Activated CD4-positive, alpha-beta T cell treated with anti-CD3 and anti-CD28 coated beads, Interleukin-10, Interleukin-2, amounts not matched to agents 100 ng/mL and 50 ng/mL, durations not matched to agents 16 hours and 8 hours (primary cell): ENCODE data around the gene ZBTB7A.

ENCODE experiments used
- DNase-seq: peaks from one replicate; pipeline ENCODE4 v3.0.0-alpha.2; 2020

ZBTB7A gene

DNA sequence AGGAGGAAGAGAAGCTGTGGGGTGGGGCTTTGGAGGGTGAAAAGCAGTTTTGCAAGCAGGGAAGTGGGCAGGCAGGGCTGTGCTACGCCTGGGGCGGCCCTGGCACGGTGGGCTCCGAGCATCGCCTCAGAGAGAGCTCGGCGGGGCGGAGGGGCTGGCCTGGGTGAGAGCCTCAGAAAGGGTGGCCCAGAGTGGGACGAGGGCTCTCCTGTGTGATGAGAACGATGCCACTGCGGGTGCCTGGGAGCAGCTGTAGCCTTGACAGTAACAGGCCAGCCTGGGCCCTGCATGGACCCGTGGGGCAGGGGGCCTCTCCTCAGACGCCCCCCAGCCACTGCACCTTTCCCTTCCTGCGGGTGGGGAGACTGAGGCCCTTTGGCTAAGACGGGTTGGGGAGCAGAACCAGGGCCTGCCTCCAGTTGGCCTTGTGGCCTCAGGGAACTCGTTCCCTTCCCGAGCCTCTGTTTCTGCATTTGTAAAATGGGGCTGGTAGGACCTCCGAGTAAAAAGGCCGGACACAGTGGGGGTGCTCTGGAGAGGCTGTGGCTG, 31.6 kb downstream of the ZBTB7A start:
- DNase-seq = no peak

DNA sequence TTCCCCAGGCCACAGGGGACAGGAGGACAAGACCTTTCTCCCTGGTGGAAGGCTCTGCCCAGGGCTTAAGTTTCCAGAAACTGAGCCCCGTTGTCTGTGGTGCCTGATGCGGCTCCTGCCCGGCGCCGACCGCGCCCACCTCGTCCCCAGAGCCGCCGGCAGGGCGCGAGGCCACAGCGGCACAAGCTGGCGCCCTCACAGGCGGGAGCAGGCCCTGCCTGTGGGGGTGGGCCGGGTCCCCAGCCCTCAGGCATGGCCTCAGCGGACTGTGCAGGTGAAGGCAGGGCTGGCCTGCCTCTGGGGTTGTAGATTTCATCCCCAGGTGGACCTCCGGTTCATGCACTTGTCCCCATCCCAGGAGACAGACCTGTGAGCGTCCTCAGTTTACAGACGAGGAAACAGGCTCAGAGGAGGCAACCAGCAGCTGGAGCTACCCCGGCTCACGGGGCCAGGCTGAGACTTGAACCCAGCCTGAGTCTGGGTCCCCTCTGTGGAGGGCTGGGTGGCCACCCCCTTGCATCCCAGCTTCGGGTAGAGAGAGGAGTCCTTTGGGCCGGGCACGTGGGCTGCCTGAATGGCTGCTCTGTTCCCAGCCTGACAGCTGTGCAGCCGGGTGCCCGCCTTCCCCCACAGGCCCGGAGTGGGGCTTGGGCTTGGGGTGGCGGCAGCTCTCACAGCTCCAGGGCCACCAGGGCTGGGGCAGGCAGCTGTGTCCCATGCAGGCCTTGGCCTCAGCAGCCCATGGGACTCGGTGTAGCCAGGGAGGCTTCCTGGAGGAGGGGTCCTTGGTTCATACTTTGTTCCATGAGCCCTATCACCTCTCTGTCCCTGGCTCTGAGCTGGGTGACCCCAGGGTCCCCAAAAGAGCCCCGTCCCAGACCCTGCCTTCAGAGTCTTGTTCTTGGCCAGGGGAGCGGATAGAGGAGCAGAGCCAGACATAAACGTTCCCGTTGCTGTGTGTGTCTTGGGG, 32.4 kb downstream of the ZBTB7A start:
- no peak for DNase-seq

DNA sequence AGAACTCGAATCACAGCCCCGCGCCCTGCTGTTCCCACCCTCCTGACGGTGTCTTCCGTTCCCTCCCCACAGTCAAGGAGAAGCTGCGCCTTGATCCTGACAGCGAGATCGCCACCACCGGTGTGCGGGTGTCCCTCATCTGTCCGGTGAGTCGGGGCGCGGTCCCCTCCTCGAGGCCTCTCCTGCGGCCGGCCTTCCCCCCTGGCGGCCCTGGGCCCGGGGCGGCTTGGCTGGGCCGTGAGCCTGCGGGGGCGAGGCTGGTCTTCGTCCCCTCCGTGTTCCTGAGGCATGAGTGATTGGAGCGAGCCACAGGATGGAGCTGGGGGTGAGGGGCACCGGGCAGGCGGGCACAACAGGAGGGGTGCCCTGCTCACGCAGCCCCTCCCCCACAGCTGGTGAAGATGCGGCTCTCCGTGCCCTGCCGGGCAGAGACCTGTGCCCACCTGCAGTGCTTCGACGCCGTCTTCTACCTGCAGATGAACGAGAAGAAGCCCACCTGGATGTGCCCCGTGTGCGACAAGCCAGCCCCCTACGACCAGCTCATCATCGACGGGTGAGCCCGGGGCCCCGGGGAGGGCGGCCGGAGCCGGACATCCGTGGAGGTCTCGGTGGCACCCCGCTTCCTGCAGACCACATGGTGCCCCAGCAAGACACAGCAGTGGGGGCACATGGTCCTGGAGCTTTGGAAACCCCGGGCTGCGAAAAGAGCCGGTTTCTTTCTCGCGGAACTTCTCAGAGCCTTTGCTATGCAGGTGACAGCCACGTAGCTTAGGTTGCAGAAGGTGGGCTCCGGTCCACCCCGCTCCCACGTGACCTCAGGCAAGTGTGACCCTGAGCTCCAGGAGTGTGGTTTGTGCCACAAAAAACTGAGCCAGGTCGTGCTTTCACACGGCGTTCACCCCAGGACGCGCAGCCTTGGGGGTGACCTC, 33.4 kb downstream of the ZBTB7A start:
- DNase-seq = no peak

DNA sequence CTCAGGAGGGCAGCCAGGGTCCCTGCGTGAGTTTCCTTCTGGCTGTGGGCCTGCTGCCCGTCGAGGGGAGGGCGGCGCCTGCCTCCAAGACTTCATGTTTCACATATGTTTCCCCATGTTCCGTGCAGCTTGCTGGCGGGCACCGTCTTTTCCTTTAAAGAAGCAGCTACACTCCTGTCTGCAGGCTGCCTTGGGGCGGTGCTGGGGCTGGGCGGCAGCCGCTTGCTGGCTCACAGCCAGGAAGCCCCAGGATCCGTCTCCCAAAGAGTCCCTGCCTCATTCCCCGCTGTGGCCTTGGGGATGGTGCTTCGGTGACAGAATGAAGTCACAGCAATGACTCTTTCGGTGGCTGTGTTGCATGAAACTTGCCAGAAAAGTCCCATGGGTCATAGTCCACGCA, 34.3 kb downstream of the ZBTB7A start:
- DNase-seq = no peak

DNA sequence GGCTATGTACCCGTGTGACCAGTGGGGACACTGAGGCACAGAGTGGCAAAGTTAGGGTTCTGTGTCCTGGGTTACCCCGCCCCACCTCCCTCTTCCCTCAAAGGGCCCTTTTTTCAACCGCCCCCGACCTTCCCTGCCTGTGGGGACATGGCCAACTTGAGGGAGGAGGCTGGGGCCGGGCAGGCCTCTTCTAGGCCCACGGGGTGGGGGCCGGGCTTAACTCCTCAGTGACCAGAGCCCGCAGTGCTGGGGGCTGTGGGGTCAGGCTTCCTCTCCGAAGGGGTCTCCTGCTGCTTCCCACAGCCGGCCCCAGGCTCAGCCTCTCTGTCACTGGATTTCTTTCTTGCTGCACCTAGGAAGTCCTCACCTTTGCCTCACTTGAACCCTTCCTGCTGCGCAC, 35.3 kb downstream of the ZBTB7A start:
- DNase-seq = no peak

DNA sequence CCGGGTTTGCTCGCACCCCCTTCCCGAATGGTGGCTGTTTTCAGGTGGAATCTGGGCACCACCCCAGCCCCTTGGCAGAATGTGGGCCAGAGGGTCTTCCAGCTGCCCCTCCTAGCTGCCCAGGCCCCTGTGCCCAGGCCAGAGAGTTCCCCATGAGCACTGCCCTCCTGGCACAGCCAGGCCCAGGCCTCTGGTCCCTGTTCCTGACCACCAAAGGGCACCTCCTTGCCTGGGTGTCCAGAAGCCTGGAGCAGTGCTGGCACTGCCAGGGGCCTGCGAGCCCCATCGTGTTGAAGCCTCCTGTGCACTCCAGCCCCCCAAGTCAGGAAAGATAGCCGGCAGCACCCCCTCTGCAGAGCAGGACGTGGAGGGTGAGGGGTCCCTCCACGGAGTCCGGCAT, 35.7 kb downstream of the ZBTB7A start:
- no peak for DNase-seq

DNA sequence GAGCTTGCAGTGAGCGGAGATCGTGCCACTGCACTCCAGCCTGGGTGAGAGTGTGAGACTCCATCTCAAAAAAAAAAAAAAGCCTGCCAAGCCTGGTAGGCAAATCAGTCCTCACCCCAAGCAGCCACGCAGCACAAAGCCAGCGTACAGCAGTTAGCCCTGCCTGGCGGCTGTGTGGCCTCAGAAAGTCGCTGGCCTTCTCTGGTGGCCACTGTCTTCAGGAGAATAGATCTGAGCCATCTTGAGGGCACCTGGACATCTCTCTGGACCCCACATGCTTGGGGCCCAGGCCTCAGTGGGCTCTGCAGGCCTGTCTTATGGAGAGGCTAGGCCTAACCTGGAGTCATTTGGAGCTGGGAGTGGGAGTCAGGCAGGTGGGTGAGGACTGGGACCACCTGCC, 36.1 kb downstream of the ZBTB7A start:
- no peak for DNase-seq

DNA sequence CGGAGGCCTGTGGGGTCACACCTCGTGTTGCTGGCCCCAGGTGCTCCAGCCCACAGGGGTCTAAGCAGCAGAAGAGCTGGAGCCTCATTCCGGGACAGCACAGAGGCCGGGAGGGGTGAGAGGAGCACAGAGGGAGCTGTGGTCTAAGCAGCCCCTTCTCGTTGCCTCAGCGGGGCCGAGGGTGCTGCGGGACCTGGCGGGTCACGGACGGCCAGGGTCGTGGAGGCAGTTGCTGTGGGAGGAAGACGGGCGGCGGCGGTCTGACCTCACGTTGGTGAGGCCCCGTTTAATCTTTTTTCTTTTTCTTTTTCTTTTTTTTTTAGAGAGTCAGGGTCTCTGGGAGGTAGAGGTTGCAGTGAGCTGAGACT, 37.5 kb downstream of the ZBTB7A start:
- DNase-seq = no peak

DNA sequence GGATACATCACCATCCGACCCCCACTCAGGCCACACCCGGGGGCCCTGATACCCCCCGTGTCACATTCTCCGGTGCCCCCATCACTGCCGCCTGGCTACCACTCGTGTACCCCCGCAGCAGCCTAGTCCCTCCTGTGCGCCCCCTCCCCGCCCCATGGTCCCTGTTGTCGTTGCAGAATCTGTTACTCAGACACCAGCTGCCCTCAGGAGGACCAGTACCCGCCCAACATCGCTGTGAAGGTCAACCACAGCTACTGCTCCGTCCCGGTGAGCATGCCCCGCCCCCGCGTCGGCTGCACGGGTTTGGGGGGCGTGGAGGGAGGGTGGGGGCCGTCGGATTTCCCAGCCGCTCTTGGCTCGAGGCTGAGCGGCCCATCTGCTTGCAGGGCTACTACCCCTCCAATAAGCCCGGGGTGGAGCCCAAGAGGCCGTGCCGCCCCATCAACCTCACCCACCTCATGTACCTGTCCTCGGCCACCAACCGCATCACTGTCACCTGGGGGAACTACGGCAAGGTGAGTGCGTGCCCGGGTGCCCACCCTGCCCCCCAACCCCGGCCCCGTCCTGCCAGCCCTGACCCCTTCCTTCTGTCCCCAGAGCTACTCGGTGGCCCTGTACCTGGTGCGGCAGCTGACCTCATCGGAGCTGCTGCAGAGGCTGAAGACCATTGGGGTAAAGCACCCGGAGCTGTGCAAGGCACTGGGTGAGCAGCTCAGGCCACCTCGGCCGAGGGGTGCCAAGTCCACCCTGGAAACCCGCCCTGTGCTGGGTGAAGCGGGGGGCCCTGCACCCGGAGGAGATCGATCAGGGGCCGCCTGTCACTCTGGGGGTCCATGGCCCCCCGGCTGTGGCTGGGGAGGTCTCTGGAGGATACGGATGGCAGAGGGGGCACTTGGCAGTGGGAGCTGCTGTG, 38.1 kb downstream of the ZBTB7A start:
- DNase-seq = no peak

DNA sequence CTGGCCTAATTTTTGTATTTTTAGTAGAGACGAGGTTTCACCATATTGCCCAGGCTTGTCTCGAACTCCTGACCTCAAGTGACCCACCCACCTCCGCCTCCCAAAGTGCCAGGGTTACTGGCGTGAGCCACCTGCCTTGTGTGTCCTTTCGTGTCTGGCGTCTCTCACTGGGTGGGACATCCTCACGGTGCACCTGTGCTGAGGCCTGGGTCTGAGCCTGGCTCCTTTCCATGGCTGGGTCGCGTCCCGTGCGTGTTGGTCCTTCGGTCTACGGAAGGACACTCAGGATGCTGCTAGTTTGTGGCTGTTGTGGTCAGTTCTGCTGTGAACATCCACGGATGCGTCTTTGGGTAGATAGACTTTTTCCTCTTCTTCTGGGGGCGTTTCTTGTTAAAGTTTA, 39.6 kb downstream of the ZBTB7A start:
- DNase-seq = no peak

DNA sequence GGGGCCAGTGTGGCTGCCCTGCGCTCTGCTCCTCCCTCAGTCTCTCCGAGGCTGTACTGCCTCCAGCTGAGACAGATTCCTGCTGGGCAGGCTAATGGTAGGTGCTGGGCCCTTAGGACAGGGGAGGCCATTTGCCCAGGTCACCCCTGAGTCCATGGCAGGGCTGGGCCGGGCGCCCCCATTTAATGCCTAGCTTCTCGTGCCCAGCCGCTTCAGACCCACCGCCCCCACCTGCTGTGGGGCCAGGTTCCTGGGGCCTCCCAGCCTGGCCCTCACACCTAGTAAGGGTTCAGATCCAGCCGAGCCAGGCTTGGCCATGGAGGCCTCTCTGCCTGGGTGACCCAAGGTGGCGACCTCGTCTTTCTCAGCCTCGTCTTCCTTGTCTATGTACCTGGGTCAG, 41.4 kb downstream of the ZBTB7A start:
- no peak for DNase-seq

DNA sequence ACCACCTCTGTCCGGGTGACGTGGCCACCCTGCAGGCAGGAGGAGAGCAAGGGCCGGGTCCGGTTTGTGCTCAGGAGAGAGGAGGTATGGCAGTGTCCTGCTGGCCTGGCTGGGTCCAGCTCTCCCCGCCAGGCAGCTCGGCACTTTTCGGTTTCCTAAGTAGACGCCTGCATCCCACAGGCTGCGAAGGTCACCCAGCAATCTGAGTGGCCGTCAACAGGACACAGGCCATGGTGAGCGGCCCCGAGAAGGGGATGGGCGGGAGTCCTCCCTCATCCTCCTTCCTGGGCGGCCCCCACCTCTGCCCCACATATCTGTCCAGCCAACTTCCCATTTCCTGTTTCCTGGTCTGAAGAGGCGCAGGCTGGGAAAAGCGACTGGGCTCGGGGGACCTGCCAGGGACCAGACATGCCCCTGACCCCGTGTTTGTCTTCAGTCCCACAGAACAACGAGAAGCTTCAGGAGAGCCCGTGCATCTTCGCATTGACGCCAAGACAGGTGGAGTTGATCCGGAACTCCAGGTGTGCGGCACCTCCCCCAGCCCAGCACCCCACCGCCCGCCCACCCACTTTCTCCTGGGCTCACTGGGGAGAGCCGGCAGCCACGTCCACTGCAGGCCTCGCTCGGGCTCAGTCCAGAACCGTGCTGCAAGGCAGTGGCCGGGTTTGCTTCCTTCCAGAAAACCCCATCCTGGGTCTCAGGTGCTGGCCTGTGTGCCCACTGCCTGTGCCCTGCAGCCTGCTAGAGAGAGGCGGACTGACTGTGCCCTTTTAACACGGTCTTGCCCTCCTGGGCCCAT, 42.9 kb downstream of the ZBTB7A start:
- no peak for DNase-seq

DNA sequence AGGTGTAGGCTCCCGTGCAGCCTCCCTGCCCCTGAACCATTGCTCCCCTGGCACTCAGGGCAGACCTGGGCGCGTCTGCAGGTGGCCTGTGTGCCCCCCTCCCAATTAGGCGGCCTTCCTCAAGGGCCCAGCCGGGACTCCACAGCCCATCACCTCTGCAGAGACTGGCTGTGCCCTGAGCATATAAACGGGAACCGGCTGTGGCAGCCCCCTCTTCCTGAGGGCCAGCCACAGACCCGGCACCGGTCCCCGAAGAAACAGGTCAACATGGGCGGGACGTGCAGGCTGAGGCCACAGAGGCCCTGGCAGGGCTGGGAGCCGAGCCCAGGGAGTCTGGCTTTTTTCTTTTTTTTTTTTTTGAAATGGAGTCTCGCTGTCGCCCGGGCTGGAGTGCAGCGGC, 47.1 kb downstream of the ZBTB7A start:
- DNase-seq = no peak

DNA sequence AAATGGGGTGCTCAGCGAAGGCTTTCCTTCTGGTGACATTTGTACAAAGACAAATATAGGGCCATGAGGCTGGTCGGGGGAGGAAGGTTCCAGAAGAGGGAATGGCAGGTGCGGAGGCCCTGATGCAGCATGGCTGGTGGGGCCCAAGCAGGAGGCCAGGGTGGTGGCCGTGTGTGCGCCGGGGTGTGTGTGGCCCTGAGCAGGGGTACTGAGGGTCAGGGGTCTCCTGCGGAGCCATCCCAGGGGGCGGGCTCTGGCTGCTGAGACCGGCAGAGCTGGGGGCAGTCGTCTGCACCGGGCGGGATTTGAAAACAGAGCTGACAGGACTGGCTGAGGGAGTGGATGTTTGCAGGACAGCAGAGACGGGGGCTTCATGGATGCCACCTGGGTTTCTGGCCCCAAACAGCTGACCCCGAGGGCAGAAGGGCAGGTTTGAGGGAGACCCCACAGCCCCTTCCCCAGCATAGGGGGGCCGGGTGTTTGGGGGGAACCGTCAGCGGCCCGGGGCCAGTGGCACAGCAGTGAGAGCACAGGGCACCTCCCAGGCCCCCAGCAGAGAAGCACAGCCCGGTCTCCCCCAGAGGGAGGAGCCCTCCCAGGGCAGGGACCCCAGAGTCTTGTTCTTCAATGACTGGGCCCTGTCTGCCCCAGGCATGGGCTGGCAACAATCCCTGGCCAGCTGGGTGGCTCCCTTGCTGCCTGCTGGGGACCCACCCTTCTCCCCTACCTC, 47.8 kb downstream of the ZBTB7A start:
- DNase-seq = no peak

DNA sequence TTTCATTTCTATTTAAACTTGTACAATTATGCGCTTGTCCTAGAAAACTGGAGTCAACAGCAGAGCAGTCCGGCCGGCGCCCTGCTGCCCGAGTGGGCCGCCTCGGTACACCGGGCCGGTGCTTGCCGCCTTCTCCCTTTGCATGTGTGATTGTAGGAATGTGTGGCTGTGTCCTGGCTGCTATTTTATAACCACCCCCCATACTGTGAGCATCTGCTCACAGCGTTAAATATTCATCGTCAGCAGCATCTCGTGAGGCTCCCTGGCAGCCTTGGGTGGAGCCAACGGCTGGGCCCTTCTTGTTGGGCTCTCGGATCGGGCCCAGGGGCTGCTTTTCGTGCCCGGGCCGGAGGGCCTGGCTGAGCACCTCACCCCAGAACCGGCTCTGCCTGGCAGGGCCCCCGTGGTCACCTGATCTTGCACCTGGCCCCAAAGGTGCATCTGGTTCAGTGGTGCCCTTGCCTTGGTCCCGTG, 48.5 kb downstream of the ZBTB7A start:
- DNase-seq = no peak

DNA sequence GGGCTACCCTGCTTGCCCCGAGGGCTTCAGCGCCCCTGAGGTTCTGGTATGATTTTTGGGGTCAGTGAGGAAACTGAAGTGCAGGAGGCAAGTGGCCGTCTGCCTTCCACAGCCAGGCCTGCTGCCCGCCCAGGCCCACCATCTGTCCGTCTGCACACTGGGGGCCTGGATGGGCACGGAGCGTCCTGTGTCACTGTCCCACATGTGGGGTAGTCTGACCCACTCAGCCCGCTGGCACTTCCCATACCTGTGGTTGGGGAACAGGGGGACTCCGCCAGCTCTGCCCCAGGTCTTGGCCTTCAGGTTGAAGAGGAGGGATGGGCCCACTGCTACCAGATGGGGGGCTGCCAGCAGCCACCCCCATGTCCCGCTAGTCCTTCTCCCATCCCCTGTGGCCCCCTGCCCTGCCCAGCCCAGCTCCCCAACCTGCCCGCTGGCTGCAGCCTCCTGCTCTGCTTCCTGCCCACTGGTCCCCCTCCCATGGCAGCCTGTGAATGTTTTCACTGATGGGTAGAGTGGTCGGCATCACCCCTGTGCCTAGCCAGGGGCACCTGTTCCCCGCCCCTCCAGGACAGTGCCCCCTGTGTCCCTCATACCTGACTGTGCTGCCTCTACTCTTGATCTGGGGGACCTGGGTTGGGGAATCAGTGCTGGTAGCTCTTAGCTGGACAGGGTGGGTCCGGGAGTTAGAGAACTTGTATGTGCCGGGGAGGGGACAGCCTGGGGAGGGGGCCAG, 49.6 kb downstream of the ZBTB7A start:
- no peak for DNase-seq

DNA sequence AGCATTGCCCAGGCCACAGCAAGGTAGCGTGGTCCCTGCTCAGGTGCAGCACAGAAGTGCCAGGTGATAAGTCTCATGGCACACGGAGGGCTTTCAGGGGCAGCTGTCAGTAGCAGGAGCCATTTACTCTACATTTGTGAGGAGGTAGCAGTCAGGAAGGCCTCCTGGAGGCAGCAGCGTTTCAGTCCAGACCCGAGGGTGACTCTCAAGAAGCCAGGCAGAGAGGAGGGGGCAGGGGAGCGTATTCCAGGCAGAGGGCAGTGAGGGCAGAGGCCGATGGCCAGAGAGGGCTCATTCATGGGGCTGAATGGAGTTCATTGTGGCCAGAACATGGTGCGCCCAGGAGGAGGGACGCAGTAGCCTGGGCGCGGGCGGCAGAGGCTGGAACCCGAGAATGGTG, 50.2 kb downstream of the ZBTB7A start:
- no peak for DNase-seq

DNA sequence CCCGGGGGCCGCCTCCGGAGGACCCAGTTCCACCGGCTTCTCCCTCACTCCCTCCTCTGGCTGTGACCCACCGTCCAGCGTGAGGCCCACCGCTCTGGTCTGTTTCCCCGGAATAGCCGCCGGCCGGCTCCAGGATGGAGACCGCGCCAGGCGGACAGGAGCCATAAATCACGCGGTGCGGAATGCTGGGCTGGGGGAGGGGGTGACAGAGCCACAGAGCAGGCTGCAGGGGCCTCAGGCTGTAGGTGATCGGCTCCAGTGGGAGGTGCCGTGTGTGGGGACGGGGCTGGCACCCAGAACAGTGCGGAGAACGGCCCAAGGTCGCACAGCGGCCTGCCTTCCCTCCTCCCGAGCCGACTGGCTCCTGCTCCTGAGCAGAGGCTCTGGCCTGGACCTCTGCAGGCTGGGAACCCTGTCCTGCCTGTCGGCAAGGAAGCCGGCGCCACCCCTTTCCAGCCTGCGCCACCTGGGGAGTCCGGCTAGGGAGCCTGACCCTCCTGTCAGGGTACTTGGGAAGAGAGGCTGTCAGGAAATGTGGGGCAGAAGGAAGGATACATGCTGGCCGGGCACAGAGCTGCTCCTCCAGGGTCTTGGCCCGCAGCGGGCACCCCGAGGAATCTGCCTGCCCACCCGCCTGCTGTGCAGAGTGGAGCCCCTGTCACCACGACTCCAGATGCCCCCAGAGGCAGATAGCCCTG, 50.8 kb downstream of the ZBTB7A start:
- no peak for DNase-seq
